ENCODE measurements around the gene POU6F2. TPM values are rescaled to one million over a fixed set of nuclear protein-coding genes. Genes with fewer than 3 reads are reported as not detected.

Gene POU6F2
- total RNA-seq, 2 donors from 2014 or later = 0.16 to 0.22 TPM

- no peaks in the 10 kb centered on the region for H3K4me1 Mint-ChIP-seq
- H3K27me3 Mint-ChIP-seq = peaks cover 19% of the 10 kb centered on the region
- H3K36me3 Mint-ChIP-seq (ENCODE audit: low read depth) = no peaks in the 10 kb centered on the region
- H3K9me3 Mint-ChIP-seq = no peaks in the 10 kb centered on the region
- no peak overlapping the region for H3K4me3 Mint-ChIP-seq
- H3K27ac Mint-ChIP-seq = no peak overlapping the region
- no peak for ATAC-seq (replicated peaks)
Observed at GRCh38 chr7:39463252-39463651, 485.5 kb downstream of the POU6F2 start.

GRCh38 chr7:39464350-39465054, 486.8 kb downstream of the POU6F2 start:
- no peak for ATAC-seq (replicated peaks)
- Mint-ChIP-seq H3K27me3 (peaks cover 19% of the 10 kb centered on the region), H3K4me1 (no peaks in the 10 kb centered on the region), H3K4me3 (no peak overlapping the region), H3K36me3 (ENCODE audit: low read depth) (no peaks in the 10 kb centered on the region), H3K27ac (no peak overlapping the region), H3K9me3 (no peaks in the 10 kb centered on the region)

GRCh38 chr7:39465055-39465929, 487.6 kb downstream of the POU6F2 start:
- Mint-ChIP-seq H3K27ac (no peak overlapping the region), H3K4me1 (no peaks in the 10 kb centered on the region), H3K27me3 (peaks cover 19% of the 10 kb centered on the region), H3K36me3 (ENCODE audit: low read depth) (no peaks in the 10 kb centered on the region), H3K9me3 (no peaks in the 10 kb centered on the region), H3K4me3 (no peak overlapping the region)
- ATAC-seq (replicated peaks) = peak; percentile 78

- Mint-ChIP-seq H3K4me3 (no peak overlapping the region), H3K27ac (no peak overlapping the region), H3K4me1 (no peaks in the 10 kb centered on the region), H3K36me3 (ENCODE audit: low read depth) (no peaks in the 10 kb centered on the region), H3K27me3 (peaks cover 20% of the 10 kb centered on the region), H3K9me3 (no peaks in the 10 kb centered on the region)
- ATAC-seq (replicated peaks) = no peak
Observed at GRCh38 chr7:39468261-39468660, 490.6 kb downstream of the POU6F2 start.

GRCh38 chr7:39468808-39469374, 491.2 kb downstream of the POU6F2 start:
- no peak overlapping the region for H3K4me3 Mint-ChIP-seq
- no peaks in the 10 kb centered on the region for H3K9me3 Mint-ChIP-seq
- H3K4me1 Mint-ChIP-seq = no peaks in the 10 kb centered on the region
- no peak overlapping the region for H3K27ac Mint-ChIP-seq
- H3K36me3 Mint-ChIP-seq (ENCODE audit: low read depth) = no peaks in the 10 kb centered on the region
- peaks cover 17% of the 10 kb centered on the region for H3K27me3 Mint-ChIP-seq
- ATAC-seq (replicated peaks) = no peak

GRCh38 chr7:39480901-39481300, 503.2 kb downstream of the POU6F2 start:
- H3K27ac Mint-ChIP-seq = no peak overlapping the region
- H3K4me1 Mint-ChIP-seq = no peaks in the 10 kb centered on the region
- H3K27me3 Mint-ChIP-seq = peaks cover 19% of the 10 kb centered on the region
- no peak overlapping the region for H3K4me3 Mint-ChIP-seq
- no peak for ATAC-seq (replicated peaks)
- H3K36me3 Mint-ChIP-seq (ENCODE audit: low read depth) = no peaks in the 10 kb centered on the region
- no peaks in the 10 kb centered on the region for H3K9me3 Mint-ChIP-seq

- peaks cover 42% of the 10 kb centered on the region for H3K27me3 Mint-ChIP-seq
- peak; percentile 84 for ATAC-seq (replicated peaks)
- H3K27ac Mint-ChIP-seq = no peak overlapping the region
- H3K4me1 Mint-ChIP-seq = no peaks in the 10 kb centered on the region
- H3K4me3 Mint-ChIP-seq = no peak overlapping the region
- H3K9me3 Mint-ChIP-seq = no peaks in the 10 kb centered on the region
- H3K36me3 Mint-ChIP-seq (ENCODE audit: low read depth) = no peaks in the 10 kb centered on the region
Observed at GRCh38 chr7:39488467-39489393, 511.0 kb downstream of the POU6F2 start.

GRCh38 chr7:39490296-39490695, 512.6 kb downstream of the POU6F2 start:
- no peak for ATAC-seq (replicated peaks)
- Mint-ChIP-seq H3K27me3 (peaks cover 37% of the 10 kb centered on the region), H3K4me1 (no peaks in the 10 kb centered on the region), H3K9me3 (no peaks in the 10 kb centered on the region), H3K4me3 (no peak overlapping the region), H3K36me3 (ENCODE audit: low read depth) (no peaks in the 10 kb centered on the region), H3K27ac (no peak overlapping the region)

GRCh38 chr7:39493934-39494333, 516.2 kb downstream of the POU6F2 start:
- Mint-ChIP-seq H3K27ac (no peak overlapping the region), H3K4me3 (no peak overlapping the region), H3K9me3 (no peaks in the 10 kb centered on the region)

GRCh38 chr7:39501358-39501757, 523.6 kb downstream of the POU6F2 start:
- no peak for ATAC-seq (replicated peaks)
- no peak overlapping the region for H3K27ac Mint-ChIP-seq
- H3K4me1 Mint-ChIP-seq = no peaks in the 10 kb centered on the region
- no peaks in the 10 kb centered on the region for H3K9me3 Mint-ChIP-seq
- H3K27me3 Mint-ChIP-seq = peaks cover 28% of the 10 kb centered on the region
- no peaks in the 10 kb centered on the region for H3K36me3 Mint-ChIP-seq (ENCODE audit: low read depth)
- no peak overlapping the region for H3K4me3 Mint-ChIP-seq

More at GRCh38 chr7:39493934-39494333, 516.2 kb downstream of the POU6F2 start:
- no peak for ATAC-seq (replicated peaks)
- Mint-ChIP-seq H3K27me3 (peaks cover 38% of the 10 kb centered on the region), H3K4me1 (no peaks in the 10 kb centered on the region), H3K36me3 (ENCODE audit: low read depth) (no peaks in the 10 kb centered on the region)

GRCh38 chr7:39504963-39505362, 527.3 kb downstream of the POU6F2 start:
- Mint-ChIP-seq H3K4me3 (no peak overlapping the region), H3K4me1 (peaks cover 7% of the 10 kb centered on the region), H3K36me3 (ENCODE audit: low read depth) (no peaks in the 10 kb centered on the region), H3K27ac (no peak overlapping the region), H3K27me3 (peaks cover 10% of the 10 kb centered on the region), H3K9me3 (no peaks in the 10 kb centered on the region)
- no peak for ATAC-seq (replicated peaks)

GRCh38 chr7:39507866-39508551, 530.3 kb downstream of the POU6F2 start:
- ATAC-seq (replicated peaks) = no peak
- no peak overlapping the region for H3K4me3 Mint-ChIP-seq
- no peaks in the 10 kb centered on the region for H3K36me3 Mint-ChIP-seq (ENCODE audit: low read depth)
- no peaks in the 10 kb centered on the region for H3K9me3 Mint-ChIP-seq
- H3K27me3 Mint-ChIP-seq = peaks cover 3% of the 10 kb centered on the region
- H3K4me1 Mint-ChIP-seq = peaks cover 10% of the 10 kb centered on the region
- H3K27ac Mint-ChIP-seq = no peak overlapping the region

- Mint-ChIP-seq H3K4me3 (peak overlapping the region; percentile 3), H3K36me3 (ENCODE audit: low read depth) (no peaks in the 10 kb centered on the region), H3K4me1 (peaks cover 10% of the 10 kb centered on the region), H3K9me3 (no peaks in the 10 kb centered on the region), H3K27ac (no peak overlapping the region), H3K27me3 (peaks cover 3% of the 10 kb centered on the region)
- peak; percentile 71 for ATAC-seq (replicated peaks)
Observed at GRCh38 chr7:39509436-39509835, 531.7 kb downstream of the POU6F2 start.
